ENCODE measurements around the gene GALK2. TPM values are rescaled to one million over a fixed set of nuclear protein-coding genes. Genes with fewer than 3 reads are reported as not detected.
"Not testable (repeated sequence)": the region's sequence is repeated elsewhere in the genome, so short reads cannot be mapped to it uniquely, and the experiment has no call there.

The GALK2 gene
- total RNA-seq, 1 donor from 2014 or later = 26.4 TPM

DNA sequence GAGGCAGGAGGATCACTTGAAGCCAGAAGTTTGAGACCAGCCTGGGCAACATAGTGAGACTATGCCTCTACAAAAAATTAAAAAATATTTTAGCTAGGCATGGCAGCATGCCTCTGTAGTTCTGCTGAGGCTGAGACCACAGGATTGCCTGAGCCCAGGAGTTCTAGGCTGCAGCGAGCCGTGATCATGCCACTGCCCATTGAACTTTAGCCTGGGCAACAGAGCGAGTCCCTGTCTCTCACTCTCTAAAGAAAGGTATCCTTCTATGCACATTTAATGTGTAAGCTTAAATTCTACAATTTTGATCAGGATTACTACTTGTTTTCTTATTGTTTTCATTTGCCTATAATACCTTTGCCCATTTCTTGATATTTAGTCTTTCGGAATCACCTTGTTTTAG, 26.8 kb downstream of the GALK2 start:
- Mint-ChIP-seq H3K9me3 (ENCODE audit: unreplicated experiment) (no peaks in the 10 kb centered on the region), H3K27ac (ENCODE audit: unreplicated experiment) (no peak overlapping the region), H3K27me3 (ENCODE audit: unreplicated experiment) (no peaks in the 10 kb centered on the region), H3K4me3 (ENCODE audit: unreplicated experiment) (no peak overlapping the region), H3K36me3 (ENCODE audit: unreplicated experiment) (peaks cover 8% of the 10 kb centered on the region), H3K4me1 (ENCODE audit: unreplicated experiment) (peaks cover 10% of the 10 kb centered on the region)
- TF ChIP-seq, protein P1, sequence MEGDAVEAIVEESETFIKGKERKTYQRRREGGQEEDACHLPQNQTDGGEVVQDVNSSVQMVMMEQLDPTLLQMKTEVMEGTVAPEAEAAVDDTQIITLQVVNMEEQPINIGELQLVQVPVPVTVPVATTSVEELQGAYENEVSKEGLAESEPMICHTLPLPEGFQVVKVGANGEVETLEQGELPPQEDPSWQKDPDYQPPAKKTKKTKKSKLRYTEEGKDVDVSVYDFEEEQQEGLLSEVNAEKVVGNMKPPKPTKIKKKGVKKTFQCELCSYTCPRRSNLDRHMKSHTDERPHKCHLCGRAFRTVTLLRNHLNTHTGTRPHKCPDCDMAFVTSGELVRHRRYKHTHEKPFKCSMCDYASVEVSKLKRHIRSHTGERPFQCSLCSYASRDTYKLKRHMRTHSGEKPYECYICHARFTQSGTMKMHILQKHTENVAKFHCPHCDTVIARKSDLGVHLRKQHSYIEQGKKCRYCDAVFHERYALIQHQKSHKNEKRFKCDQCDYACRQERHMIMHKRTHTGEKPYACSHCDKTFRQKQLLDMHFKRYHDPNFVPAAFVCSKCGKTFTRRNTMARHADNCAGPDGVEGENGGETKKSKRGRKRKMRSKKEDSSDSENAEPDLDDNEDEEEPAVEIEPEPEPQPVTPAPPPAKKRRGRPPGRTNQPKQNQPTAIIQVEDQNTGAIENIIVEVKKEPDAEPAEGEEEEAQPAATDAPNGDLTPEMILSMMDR (IDR thresholded peaks at IDR 0.05) = no peak
- DNase-seq (ENCODE audit: extremely low spot score, unreplicated experiment) = no peak

DNA sequence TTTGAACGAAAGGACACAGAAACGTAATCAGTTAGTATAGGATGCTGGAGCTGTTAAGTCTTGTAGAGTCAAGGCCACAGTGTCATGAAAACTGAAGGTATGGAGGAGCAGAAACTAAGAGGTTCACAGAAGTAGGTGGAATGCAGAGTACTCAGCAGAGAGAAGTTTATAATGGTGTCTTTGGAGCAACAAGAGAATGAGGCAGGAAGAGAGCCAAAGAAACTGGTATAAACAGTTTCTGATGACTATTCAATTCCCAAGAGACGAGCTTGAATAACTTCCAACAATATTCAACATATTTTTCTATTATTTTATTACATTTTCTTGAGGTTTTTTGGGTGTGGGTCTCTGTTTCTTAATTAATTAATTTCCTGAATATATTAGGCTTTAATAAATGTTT, 29.6 kb downstream of the GALK2 start:
- H3K4me3 Mint-ChIP-seq (ENCODE audit: unreplicated experiment) = no peak overlapping the region
- H3K4me1 Mint-ChIP-seq (ENCODE audit: unreplicated experiment) = peaks cover 10% of the 10 kb centered on the region
- H3K27ac Mint-ChIP-seq (ENCODE audit: unreplicated experiment) = no peak overlapping the region
- no peaks in the 10 kb centered on the region for H3K9me3 Mint-ChIP-seq (ENCODE audit: unreplicated experiment)
- no peak for DNase-seq (ENCODE audit: extremely low spot score, unreplicated experiment)
- TF ChIP-seq, protein P1 (IDR thresholded peaks at IDR 0.05) = no peak
- no peaks in the 10 kb centered on the region for H3K27me3 Mint-ChIP-seq (ENCODE audit: unreplicated experiment)
- peaks cover 24% of the 10 kb centered on the region for H3K36me3 Mint-ChIP-seq (ENCODE audit: unreplicated experiment)

DNA sequence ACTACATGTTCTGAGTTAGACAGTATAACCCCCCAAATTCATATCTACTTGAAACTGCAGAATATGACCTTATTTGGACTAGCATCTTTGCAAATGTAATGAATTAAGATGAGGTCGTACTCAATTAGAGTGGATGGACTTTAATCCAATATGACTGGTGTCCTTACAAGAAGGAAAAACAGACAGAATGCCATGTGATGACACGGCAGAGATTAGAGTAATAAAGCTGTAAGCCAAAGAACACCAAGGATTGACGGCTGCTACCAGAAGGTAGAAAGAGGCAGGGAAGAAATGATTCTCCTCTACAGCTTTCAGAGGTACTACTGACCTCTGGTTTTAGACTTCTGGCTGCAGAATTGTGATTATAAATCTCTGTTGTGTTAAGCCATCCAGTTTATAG, 30.3 kb downstream of the GALK2 start:
- peaks cover 31% of the 10 kb centered on the region for H3K36me3 Mint-ChIP-seq (ENCODE audit: unreplicated experiment)
- H3K9me3 Mint-ChIP-seq (ENCODE audit: unreplicated experiment) = peaks cover 7% of the 10 kb centered on the region
- no peak for DNase-seq (ENCODE audit: extremely low spot score, unreplicated experiment)
- no peak overlapping the region for H3K27ac Mint-ChIP-seq (ENCODE audit: unreplicated experiment)
- no peaks in the 10 kb centered on the region for H3K27me3 Mint-ChIP-seq (ENCODE audit: unreplicated experiment)
- H3K4me1 Mint-ChIP-seq (ENCODE audit: unreplicated experiment) = peaks cover 10% of the 10 kb centered on the region
- TF ChIP-seq, protein P1 (IDR thresholded peaks at IDR 0.05) = no peak
- no peak overlapping the region for H3K4me3 Mint-ChIP-seq (ENCODE audit: unreplicated experiment)

DNA sequence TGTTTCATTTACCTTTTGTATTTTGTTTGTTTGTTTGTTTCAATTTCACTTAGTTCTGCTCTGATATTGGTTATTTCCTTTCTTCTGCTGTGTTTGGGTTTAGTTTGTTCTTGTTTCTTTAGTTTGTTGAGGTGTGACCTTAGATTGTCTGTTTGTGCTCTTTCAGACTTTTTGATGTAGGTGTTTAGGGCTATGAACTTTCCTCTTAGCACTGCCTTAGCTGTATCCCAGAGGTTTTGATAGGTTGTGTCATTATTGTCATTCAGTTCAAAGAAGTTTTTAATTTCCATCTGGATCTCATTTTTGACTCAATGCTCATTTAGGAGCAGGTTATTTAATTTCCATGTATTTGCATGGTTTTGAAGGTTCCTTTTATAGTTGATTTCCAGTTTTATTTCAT, 38.1 kb downstream of the GALK2 start:
- H3K27ac Mint-ChIP-seq (ENCODE audit: unreplicated experiment); H3K4me3 Mint-ChIP-seq (ENCODE audit: unreplicated experiment); DNase-seq (ENCODE audit: extremely low spot score, unreplicated experiment); H3K27me3 Mint-ChIP-seq (ENCODE audit: unreplicated experiment); H3K4me1 Mint-ChIP-seq (ENCODE audit: unreplicated experiment): not testable (repeated sequence)
- Mint-ChIP-seq H3K36me3 (ENCODE audit: unreplicated experiment) (peaks cover 66% of the 10 kb centered on the region), H3K9me3 (ENCODE audit: unreplicated experiment) (peaks cover 49% of the 10 kb centered on the region)

DNA sequence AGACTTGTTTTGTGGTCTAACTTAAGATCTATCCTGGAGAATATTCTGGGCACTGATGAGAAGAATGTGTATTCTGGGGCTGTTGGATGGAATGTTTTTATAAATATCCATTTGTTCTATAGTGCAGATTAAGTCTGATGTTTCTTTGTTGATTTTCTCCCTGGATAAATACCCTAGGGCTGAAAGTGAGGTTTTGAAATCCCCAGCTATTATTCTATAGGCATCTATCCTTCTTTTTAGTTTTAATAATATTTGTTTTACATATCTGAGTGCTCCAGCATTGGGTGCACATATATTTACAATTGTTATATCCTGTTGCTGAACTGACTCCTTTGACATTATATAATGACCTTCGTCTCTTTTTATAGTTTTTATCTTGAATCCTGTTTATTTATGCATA, 42.9 kb downstream of the GALK2 start:
- peak overlapping the region; percentile 69 for H3K27ac Mint-ChIP-seq (ENCODE audit: unreplicated experiment)
- DNase-seq (ENCODE audit: extremely low spot score, unreplicated experiment) = no peak
- TF ChIP-seq, protein P1 (IDR thresholded peaks at IDR 0.05) = no peak
- peaks cover 47% of the 10 kb centered on the region for H3K36me3 Mint-ChIP-seq (ENCODE audit: unreplicated experiment)
- H3K27me3 Mint-ChIP-seq (ENCODE audit: unreplicated experiment) = no peaks in the 10 kb centered on the region
- peaks cover 42% of the 10 kb centered on the region for H3K4me1 Mint-ChIP-seq (ENCODE audit: unreplicated experiment)
- H3K4me3 Mint-ChIP-seq (ENCODE audit: unreplicated experiment) = no peak overlapping the region
- H3K9me3 Mint-ChIP-seq (ENCODE audit: unreplicated experiment) = peaks cover 39% of the 10 kb centered on the region
